ENCODE measurements around the gene EXPH5.

Gene EXPH5

GRCh38 chr11:108561535-108561991 is 32.0 kb downstream of the EXPH5 start:
- no peak for DNase-seq

DNA sequence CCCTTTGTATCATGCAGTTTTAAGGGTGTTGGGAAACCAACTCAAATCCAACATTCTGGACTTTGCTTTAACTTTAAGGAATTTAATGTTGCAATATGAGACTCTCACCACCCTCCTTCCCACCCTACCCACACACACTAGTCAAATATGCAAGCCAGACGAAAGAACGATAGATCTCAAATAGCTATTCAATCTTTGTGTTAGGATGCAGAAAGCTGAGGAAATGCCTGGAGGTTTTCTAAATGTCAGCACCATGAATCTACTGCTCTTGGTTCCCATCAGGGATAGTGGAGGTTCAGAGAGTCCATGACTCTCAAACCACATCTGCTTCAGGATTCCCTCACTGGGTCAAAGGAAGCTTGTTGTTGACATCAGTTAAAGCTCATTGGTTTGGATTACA is 33.7 kb downstream of the EXPH5 start:
- DNase-seq: no peak

GRCh38 chr11:108559340-108559739 is 34.2 kb downstream of the EXPH5 start:
- no peak for DNase-seq

DNA sequence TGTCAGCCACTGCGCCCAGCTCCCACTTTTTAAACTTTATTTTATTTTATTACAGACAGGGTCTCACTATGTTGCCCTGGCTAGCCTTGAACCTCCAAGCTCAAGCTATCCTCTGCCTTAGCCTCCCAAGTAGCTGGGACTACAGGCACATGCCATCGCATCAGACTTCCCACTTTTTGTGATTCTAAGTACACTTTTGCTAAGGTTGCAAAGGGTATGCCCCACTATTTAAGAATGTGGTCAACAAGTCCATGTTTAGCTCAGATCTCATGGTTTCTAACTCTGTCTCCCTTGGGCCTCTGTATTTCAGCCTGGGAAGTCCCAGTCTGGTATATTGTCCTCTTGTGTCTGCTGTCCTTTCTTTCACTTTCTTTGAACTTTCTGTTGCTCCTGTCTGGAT is 35.3 kb downstream of the EXPH5 start:
- no peak for DNase-seq

GRCh38 chr11:108556019-108556418 is 37.5 kb downstream of the EXPH5 start:
- no peak for DNase-seq

GRCh38 chr11:108551651-108552462 is 41.7 kb downstream of the EXPH5 start:
- DNase-seq: no peak

DNA sequence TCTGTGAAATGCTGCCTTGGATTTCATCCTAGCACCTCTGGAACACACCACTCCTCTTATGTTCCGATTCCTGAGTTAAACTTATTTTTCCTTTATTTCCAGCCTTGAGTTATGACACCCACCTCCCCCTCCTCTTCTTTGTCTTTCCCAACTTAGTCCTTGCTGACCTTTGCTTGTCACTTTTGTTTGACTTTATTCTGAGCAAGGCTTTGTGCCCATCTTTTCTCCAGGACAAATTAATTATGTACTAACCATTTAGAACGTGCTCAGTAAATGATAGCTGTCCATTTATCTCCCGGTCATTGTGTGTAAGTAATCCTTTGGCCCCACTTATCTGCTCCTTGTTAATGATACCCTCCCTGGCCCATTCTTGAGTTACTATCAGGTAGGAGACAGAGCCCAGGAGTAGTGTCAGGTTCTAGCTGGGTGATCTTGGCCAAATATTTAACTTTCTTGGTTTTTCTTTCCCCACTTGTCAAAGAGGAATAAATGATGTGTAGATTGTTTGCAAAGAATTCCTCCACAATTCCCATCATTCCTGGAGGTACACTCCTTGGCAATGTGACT is 44.2 kb downstream of the EXPH5 start:
- DNase-seq: no peak

- no peak for DNase-seq
These were observed 47.6 kb downstream of the EXPH5 start for GRCh38 chr11:108545909-108546501.

DNA sequence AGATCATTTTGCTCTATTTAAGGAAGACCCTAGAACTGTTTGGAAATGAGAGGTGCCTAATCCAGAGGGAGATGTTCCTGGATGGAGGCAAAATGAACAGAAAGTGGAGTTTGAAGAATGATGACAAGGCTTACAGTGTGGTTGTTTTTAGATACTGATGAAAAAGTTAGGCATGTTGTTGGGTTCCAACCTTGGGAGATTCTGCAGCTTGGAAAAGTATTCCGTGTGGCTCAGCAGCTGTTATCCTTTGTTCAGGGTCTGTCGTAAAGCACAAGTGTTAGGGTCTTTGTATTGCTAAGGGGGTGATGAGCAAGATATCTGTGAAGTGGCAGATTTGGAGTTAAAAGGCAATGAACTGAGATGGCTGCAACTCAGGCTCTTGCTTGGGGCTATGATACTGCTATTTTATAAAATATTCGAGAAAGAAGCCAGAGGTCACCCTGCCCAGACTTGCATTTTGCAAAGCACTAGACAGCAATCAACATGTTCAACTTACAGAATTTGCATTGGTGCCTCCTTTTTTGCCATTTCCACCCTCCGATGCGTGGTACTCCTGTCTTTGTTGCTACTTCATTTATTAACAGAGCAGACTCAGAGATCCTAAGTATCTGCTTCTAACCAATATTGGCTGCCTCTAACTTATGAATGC is 50.1 kb downstream of the EXPH5 start:
- no peak for DNase-seq

- DNase-seq: no peak
These were observed 52.0 kb downstream of the EXPH5 start for GRCh38 chr11:108541531-108541930.

GRCh38 chr11:108538502-108538901 is 55.1 kb downstream of the EXPH5 start:
- DNase-seq: no peak

GRCh38 chr11:108538022-108538424 is 55.5 kb downstream of the EXPH5 start:
- no peak for DNase-seq

DNA sequence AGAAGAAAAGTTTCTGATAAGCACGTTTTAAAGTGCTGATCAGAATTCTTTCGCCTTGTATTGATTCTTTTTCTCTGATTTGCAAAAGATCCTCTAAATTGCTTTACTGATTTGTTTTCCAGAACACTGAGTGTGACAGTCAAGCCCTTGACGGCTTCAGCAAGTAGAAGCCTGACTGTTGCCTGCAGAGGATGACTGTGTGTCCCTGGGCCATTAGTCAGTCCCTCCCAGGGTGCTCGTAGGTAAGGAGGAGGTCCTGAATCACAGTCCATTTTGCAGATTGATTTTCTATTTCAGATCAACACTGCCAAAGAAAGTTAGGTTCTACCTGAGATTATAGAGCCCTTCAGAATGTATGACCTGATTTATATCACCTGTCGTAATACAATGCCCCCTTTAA is 56.8 kb downstream of the EXPH5 start:
- no peak for DNase-seq

DNA sequence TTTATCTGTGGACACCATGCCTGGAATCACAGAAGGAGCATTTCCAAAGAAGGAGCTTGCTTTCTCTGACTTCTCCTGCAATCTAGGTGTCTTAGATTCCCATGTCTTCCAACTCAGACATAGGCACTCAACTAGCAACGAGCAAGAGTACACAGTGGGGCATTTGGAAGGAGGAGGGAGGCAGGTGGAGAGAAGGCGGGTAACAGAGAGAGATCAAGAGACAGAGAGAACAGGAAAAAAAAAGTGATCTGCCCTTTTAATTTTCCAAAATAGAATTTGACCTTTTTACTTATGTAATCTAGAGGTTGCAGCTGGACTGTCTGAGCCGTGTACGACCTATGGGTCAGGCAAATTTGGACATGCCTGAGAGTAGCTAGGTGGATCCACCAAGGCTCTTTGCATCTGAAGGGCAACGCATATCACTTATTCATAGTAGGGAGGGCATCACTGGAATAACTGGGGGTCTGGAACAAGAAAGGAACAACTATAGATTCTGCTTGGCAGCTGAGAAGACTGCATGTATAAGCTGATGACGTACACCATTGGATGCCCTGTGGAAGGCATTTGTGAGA is 58.1 kb downstream of the EXPH5 start:
- no peak for DNase-seq

- DNase-seq: no peak
These were observed 59.2 kb downstream of the EXPH5 start for GRCh38 chr11:108534274-108534882.

DNA sequence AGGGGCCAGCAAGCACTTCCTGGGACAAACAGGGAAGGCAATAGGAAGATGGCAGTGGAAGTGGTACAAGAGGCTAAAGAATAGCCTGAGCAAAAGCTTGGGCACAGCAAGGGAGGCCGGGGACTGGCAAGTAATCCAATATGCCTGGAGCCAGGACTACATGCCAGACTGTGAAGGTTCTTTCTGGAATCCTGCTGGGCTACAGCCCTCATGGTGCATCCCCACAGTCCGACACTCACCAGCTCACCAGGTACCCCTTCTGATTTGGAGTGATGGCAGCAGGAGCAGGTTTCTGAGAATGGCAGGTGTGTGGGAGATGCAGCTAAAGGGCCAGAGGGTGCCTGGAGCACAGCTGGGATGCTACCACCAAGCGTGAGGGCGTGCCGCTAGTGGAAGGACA is 63.1 kb downstream of the EXPH5 start:
- DNase-seq: no peak

DNA sequence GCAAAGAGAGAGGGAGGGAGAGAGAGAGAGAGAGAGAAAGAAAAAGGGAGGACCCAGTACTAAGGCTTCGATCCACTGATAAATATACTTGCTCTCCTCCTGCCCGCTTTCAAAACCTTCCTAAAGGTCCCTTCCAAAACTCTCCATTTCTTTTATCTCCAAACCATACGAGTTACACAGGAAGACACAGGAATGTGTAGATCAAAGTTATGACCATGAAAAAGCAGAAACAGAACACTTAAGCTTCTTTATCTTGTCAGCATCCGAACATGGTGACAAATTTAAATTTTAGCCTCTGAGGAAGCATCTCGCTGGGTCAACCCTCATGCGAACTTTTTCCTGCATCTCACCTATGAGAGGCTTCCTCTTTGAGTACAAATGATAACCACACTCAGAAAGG is 66.2 kb downstream of the EXPH5 start:
- no peak for DNase-seq

- no peak for DNase-seq
These were observed 68.4 kb downstream of the EXPH5 start for GRCh38 chr11:108525161-108525560.

DNA sequence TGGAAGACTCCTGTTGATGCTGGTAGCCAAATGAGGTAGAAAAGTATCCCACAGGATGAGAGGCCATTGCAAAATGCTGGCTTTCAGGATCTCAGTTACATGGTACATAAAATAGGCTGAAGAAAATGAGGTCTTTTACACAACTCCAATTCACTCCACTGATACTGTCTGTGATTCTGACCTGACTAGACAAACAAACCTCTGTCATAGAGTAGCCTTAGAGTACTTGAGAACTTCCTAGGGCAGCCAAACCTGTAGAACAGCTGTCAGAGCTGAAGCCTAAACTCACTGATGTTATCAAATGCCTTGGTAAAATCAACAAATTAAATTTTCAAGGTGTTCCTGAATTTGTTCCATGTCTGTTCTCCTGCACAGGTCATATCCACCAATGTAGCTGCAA is 69.1 kb downstream of the EXPH5 start:
- no peak for DNase-seq

DNA sequence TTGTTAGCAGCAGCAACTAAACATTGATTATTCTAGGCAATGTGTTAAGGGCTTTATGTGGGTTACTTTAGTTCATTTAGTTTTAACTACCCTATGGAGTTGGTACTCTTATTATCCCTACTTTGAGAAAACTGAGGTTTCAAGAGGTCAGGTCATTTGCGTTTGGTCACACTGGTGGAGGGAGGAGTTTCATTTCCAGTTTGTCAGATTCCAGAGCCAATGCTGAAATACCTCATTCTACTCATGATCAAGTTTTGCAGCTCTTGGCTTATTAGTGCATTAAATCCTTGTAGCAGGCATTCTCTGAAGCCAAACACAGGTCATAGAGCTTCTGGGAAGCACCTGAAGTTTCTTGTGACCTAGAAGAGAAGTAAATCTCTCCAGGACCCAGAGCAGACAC is 71.2 kb downstream of the EXPH5 start:
- no peak for DNase-seq

DNA sequence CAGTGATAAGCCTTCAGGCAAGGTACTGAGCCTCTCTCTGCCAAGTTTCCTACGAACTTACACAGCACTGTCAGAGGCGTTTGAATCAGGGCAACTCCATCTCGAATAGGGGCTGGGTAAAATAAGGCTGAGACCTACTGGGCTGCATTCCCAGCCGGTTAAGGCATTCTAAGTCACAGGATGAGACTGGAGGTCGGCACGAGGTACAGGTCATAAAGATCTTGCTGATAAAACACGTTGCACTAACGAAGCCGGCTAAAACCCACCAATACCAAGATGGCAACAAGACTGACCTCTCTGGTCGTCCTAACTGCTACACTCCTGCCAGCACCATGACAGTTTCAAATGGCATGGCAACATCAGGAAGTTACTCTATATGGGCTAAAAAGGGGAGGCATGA is 75.0 kb downstream of the EXPH5 start:
- no peak for DNase-seq

DNA sequence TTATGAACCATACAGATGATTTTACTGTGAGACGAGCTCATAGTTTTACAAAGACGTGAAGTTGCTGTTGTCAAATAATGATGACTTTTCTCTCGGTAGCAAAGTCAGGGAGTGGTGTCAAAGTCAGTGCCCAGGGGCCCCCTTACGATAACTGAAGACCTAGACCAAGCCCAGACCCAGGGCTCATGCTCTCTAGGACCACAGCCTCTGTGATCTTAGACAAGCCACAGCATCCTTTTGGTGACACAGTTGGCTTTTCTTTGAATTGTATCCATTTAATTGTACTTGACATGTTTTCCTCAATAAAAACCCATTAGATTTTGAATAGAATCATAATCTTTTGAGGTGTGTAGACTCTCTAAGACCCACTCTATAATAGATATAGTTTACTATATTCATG is 77.4 kb downstream of the EXPH5 start:
- DNase-seq: no peak

- no peak for DNase-seq
These were observed 80.9 kb downstream of the EXPH5 start for GRCh38 chr11:108512708-108513107.

Measured in T1000 (cell line).